K562 (cell line): ENCODE results near the gene LAPTM4A. TPM values are rescaled to one million over a fixed set of nuclear protein-coding genes. Genes with fewer than 3 reads are reported as not detected.

Source experiments
- ATAC-seq: fragments of 200-7000 bp; cut with Tn5 transposase; 3 replicates; pipeline ENCODE4 v1.9.1; 2020; ENCODE audit warnings: moderate library complexity
- BruUV-seq: library from RNA; stranded (reverse); fragments of 400-500 nt; replicated peaks from 2 replicates; lab custom pipeline; 2021; lab: Mats Ljungman, UMichigan
- CTCF ChIA-PET: fragments of 300-600 bp; formaldehyde crosslinking; extraction: SDS; loops from one replicate; lab custom pipeline; 2021; ENCODE audit warnings: low intra/inter-chr PET ratio; lab: Yijun Ruan, JAX
- POLR2A ChIA-PET: fragments of 300-600, 350-650 bp; sonication (Branson Sonifier 250); formaldehyde crosslinking; extraction: SDS; loops from one replicate; lab custom pipeline; 2021; ENCODE audit warnings: antibody characterized with exemption, inconsistent platforms; lab: Yijun Ruan, JAX
- DNase-seq, 4 experiments: peaks; one replicate each; pipeline versions ENCODE4 v3.0.0 to v3.0.0-alpha.2; 2011 to 2018; ENCODE audit warnings: low spot score in 3 of 4, mixed read lengths in 3 of 4; ENCODE audit errors: extremely low read depth in 1 of 4
- FAIRE-seq: peaks from 2 replicates; lab custom pipeline; 2011; peaks lifted over from hg19 to GRCh38; lab: Jason Lieb, UNC
- H2AFZ ChIP-seq: 2 replicates; pipeline ENCODE4 v1.6.0; 2011; ENCODE audit warnings: low read depth, low read length, control low read depth, inconsistent platforms
- H3K27ac ChIP-seq: fragments of 200-600 bp; 3 replicates; pipeline ENCODE4 v1.8.0; 2011; ENCODE audit warnings: low read depth, mild to moderate bottlenecking, control low read depth, inconsistent platforms, low read length, moderate library complexity, mixed read lengths; ENCODE audit errors: extremely low read depth
- H3K27me3 ChIP-seq, 2 experiments: fragments of 300-600 bp in 1 of 2; 2 replicates in 1 of 2; 3 replicates in 1 of 2; pipeline versions ENCODE4 v1.6.0 to v1.8.0; 2011; ENCODE audit warnings: inconsistent platforms in 2 of 2, low read length in 2 of 2, mild to moderate bottlenecking in 1 of 2, mixed read lengths in 1 of 2, moderate library complexity in 1 of 2; ENCODE audit not compliant: control insufficient read depth in 2 of 2, insufficient read depth in 2 of 2
- H3K36me3 ChIP-seq: fragments of 300-600 bp; 3 replicates; pipeline ENCODE4 v1.8.0; 2011; ENCODE audit warnings: mild to moderate bottlenecking, low read length, inconsistent platforms; ENCODE audit not compliant: control insufficient read depth, insufficient read depth
- H3K4me1 ChIP-seq, 2 experiments: fragments of 200-600 bp in 1 of 2; replicated peaks in 1 of 2; 2 replicates in 1 of 2; 3 replicates in 1 of 2; pipeline versions ENCODE4 v1.5.1 to v1.8.0; 2011; ENCODE audit warnings: inconsistent platforms in 2 of 2, low read length in 2 of 2, mild to moderate bottlenecking in 1 of 2, mixed read lengths in 1 of 2, moderate library complexity in 1 of 2; ENCODE audit not compliant: control insufficient read depth in 2 of 2, insufficient read depth in 2 of 2
- H3K4me2 ChIP-seq: 2 replicates; pipeline ENCODE4 v1.6.1; 2011; ENCODE audit warnings: low read length, control low read depth, inconsistent platforms, mixed read lengths; ENCODE audit not compliant: insufficient read depth
- H3K4me3 ChIP-seq: fragments of 200-600 bp; sonication (generic), shearing (Covaris generic); 2 replicates; pipeline ENCODE4 v1.5.1; 2016; ENCODE audit warnings: control low read depth, inconsistent platforms
- H3K79me2 ChIP-seq: fragments of 200-600 bp; 3 replicates; pipeline ENCODE4 v1.8.0; 2011; ENCODE audit warnings: low read length, inconsistent platforms; ENCODE audit not compliant: control insufficient read depth, insufficient read depth
- H3K9ac ChIP-seq, 2 experiments: 2 replicates each; pipeline versions ENCODE4 v1.6.0 to v1.6.1; 2011; ENCODE audit warnings: low read depth in 2 of 2, low read length in 2 of 2, control low read depth in 1 of 2, inconsistent platforms in 1 of 2, mild to moderate bottlenecking in 1 of 2, mixed read lengths in 1 of 2; ENCODE audit not compliant: insufficient read depth in 1 of 2
- H3K9me1 ChIP-seq: one replicate; pipeline ENCODE4 v1.6.0; 2011; ENCODE audit warnings: inconsistent platforms, mild to moderate bottlenecking, low read length, moderate library complexity; ENCODE audit not compliant: control insufficient read depth, insufficient read depth
- H3K9me3 ChIP-seq: replicated peaks from 2 replicates; pipeline ENCODE4 v1.5.1; 2011; ENCODE audit warnings: low read depth, low read length, inconsistent platforms; ENCODE audit not compliant: control insufficient read depth, insufficient read depth
- H4K20me1 ChIP-seq: replicated peaks from 2 replicates; pipeline ENCODE4 v1.6.1; 2011; ENCODE audit warnings: low read length, inconsistent platforms, mixed read lengths; ENCODE audit not compliant: control insufficient read depth, insufficient read depth
- FOSL1 ChIP-seq: fragments of 200-800 bp; sonication (Bioruptor generic); conservative IDR thresholded peaks from 2 replicates; pipeline ENCODE4 v1.6.1; 2016; ENCODE audit warnings: missing genetic modification characterization, missing compliant biosample characterization
- KDM1A ChIP-seq, 2 experiments: fragments of 450-650 bp; IDR thresholded peaks; 2 replicates each; pipeline ENCODE4 v1.6.1; 2016; ENCODE audit warnings: mild to moderate bottlenecking in 2 of 2
- MTF1 ChIP-seq: fragments of 250-450 bp; sonication (Bioruptor Pico); IDR thresholded peaks from 2 replicates; pipeline ENCODE4 v1.9.0; 2021; ENCODE audit warnings: moderate library complexity, mild to moderate bottlenecking, inconsistent platforms, borderline replicate concordance
- POLR2G ChIP-seq: fragments of 200-400 bp; formaldehyde crosslinking; IDR thresholded peaks from 2 replicates; pipeline ENCODE4 v1.6.1; 2017; ENCODE audit warnings: low read depth, mild to moderate bottlenecking, antibody characterized with exemption, low read length, moderate library complexity
- RNF2 ChIP-seq: sonication (generic); IDR thresholded peaks from 2 replicates; pipeline ENCODE4 v1.6.1; 2016
- TEAD1 ChIP-seq, 2 experiments: fragments of 450-650 bp in 1 of 2; sonication (generic) in 1 of 2; formaldehyde crosslinking; IDR thresholded peaks; 2 replicates each; pipeline versions ENCODE4 v1.4.0 to v1.8.0; 2020 to 2022; ENCODE audit warnings: mild to moderate bottlenecking in 2 of 2, missing genetic modification reagents in 1 of 2
- ZNF263 ChIP-seq: sonication (generic); formaldehyde crosslinking; IDR thresholded peaks from 2 replicates; pipeline ENCODE4 v1.8.0; 2022; ENCODE audit warnings: mild to moderate bottlenecking, missing genetic modification reagents, borderline replicate concordance
- WGBS: fragments of 100-300 bp; shearing (Covaris generic); methylation state at CpG from one replicate; pipeline ENCODE4 v1.1.6; 2016; ENCODE audit warnings: low coverage, mixed read lengths; ENCODE audit not compliant: insufficient coverage; ENCODE audit errors: missing lambda C conversion rate; 5-methylcytosine and 5-hydroxymethylcytosine counted together
- in situ Hi-C: fragments of 300-500 bp; cut with MboI; formaldehyde crosslinking; loops from 4 replicates; pipeline ENCODE4 v1.15.0; 2018; ENCODE audit warnings: inconsistent platforms, mixed read lengths
- intact Hi-C: fragments of 100-400 bp; cut with micrococcal nuclease; formaldehyde crosslinking; loops from 2 replicates; pipeline ENCODE4 v1.14.2; 2022
- polyA plus RNA-seq, 8 experiments: library from polyadenylated mRNA; depleted of rRNA in 4 of 8; stranded (reverse) in 5 of 8; unstranded in 3 of 8; fragments of >200 nt; fragmentation: Nextera tagmentation in 2 of 8; fragmentation: Illumina TruSeq in 1 of 8; extraction: Ambion mirVana in 2 of 8; extraction: Trizol in 1 of 8; gene quantifications; 2 replicates each; pipeline versions ENCODE4 v1.2.1 to v1.2.3, GENCODE V29; 2011 to 2014; ENCODE audit warnings: inconsistent platforms in 1 of 8, missing spikeins in 1 of 8
- total RNA-seq, 7 experiments: library from RNA; depleted of rRNA in 6 of 7; stranded (reverse); fragments of >200 nt in 6 of 7; fragmentation: Illumina TruSeq in 2 of 7; extraction: Trizol in 2 of 7; gene quantifications; 2 replicates each; pipeline versions ENCODE4 v1.2.1 to v1.2.3, GENCODE V29; 2011 to 2021; ENCODE audit warnings: low replicate concordance in 1 of 7
- TF ChIP-seq, protein P1 (sequence below): fragments of 250-450 bp; sonication (Bioruptor Pico); IDR thresholded peaks from 2 replicates; pipeline ENCODE4 v1.5.0; 2021; ENCODE audit warnings: mild to moderate bottlenecking, moderate library complexity

LAPTM4A gene
- total and polyA plus RNA-seq, 9 of the 15 experiments (the other 6 are each of a cell fraction or from before 2014, with no cell fraction given), result 13.4 to 157 (median 50.1) TPM

- H3K79me2 ChIP-seq, result peaks cover 11% of the 10 kb centered on the region; the same call in 1 of the 3 replicates
- no peaks in the 10 kb centered on the region for H3K9me1 ChIP-seq
- ChIA-PET POLR2A (interaction anchor here (0.6 to 1.4 kb wide), 2 partner anchors 14 to 22 kb away, joined by 4 to 5 read pairs; no protein-coding TSS in a partner anchor), CTCF (interaction anchor here (0.7 kb wide), 1 partner anchor 749 kb away, joined by 4 read pairs; no protein-coding TSS in a partner anchor)
- H3K9me3 ChIP-seq, result no peaks in the 10 kb centered on the region
- 3% methylated on average over 8 of the region's 8 CpGs for WGBS
- TF ChIP-seq ZNF263 (CRISPR knock-in tag), result peak; percentile 45
- no peak for TF ChIP-seq MTF1 (CRISPR knock-in tag)
- 0 out of 4 replicates have a peak, but pooled peaks of 1 of the 2 experiments have one; percentile 15 for TF ChIP-seq TEAD1 (CRISPR knock-in tag; IDR thresholded peaks at IDR 0.05)
- no peak for TF ChIP-seq POLR2G
- H3K27ac ChIP-seq, result no peak overlapping the region; the same call in 2 of the 3 replicates
- H4K20me1 ChIP-seq, result no peaks in the 10 kb centered on the region
- in situ Hi-C loops, result no loop called here
- TSS peak; percentile 49 for BruUV-seq
- H3K4me2 ChIP-seq, result peak overlapping the region; percentile 88
- intact Hi-C loops, result no loop called here
- FAIRE-seq (no peak), DNase-seq (no peak), ATAC-seq (peak; percentile 56; the same call in 2 of the 3 replicates)
- peak overlapping the region; percentile 96 for H2AFZ ChIP-seq
- H3K9ac ChIP-seq, result peak overlapping the region; percentile 54 to 91
- peaks cover 4% of the 10 kb centered on the region; the same call in 2 of the 3 replicates for H3K36me3 ChIP-seq
- no peaks in the 10 kb centered on the region; a peak in 1 of 5 replicates for H3K27me3 ChIP-seq
- H3K4me1 ChIP-seq, result peaks cover 0 to 9% of the 10 kb centered on the region in 2 experiments; a peak in 2 of 5 replicates
- peak overlapping the region; percentile 74 for H3K4me3 ChIP-seq
Measured at GRCh38 chr2:19989342-19989666, 62.1 kb downstream of the LAPTM4A start.

DNA sequence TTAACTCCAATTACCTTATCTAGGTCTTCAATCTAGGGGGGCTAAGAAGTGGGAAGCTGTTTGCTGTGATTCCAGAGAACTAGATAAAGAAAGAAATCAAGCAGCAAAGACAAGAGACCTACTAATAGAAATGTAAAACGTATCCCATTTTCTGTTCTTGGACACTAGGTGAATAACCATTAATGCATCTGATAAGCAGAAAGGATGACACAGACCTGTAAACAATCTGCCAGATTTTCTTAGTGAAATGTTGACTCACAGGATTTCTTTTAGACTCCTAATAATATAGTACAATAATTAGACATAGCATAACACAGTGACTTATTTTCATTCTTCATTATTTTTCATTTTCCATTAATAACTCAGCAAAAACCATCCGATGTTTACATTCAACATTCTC lies 62.8 kb downstream of the LAPTM4A start:
- H3K9me1 ChIP-seq, result no peaks in the 10 kb centered on the region
- POLR2A ChIA-PET, result no interaction called here
- no peak for FAIRE-seq
- H3K9me3 ChIP-seq, result no peaks in the 10 kb centered on the region
- 29% methylated on average over 2 of the region's 2 CpGs for WGBS
- DNase-seq, result no peak
- no peak for ATAC-seq
- no TSS peak for BruUV-seq
- no peak overlapping the region for H3K9ac ChIP-seq
- H3K27ac ChIP-seq, result no peak overlapping the region
- CTCF ChIA-PET, result no interaction called here
- peaks cover 11% of the 10 kb centered on the region; the same call in 1 of the 3 replicates for H3K79me2 ChIP-seq
- intact Hi-C loops, result no loop called here
- TF ChIP-seq RNF2 (no peak), FOSL1 (tag) (0 out of 2 replicates have a peak, but pooled peaks have one; percentile 26), KDM1A (IDR thresholded peaks at IDR 0.05) (peak in 1 of 2 experiments; percentile 63; a peak in 3 of 4 replicates)
- TF ChIP-seq, protein P1, sequence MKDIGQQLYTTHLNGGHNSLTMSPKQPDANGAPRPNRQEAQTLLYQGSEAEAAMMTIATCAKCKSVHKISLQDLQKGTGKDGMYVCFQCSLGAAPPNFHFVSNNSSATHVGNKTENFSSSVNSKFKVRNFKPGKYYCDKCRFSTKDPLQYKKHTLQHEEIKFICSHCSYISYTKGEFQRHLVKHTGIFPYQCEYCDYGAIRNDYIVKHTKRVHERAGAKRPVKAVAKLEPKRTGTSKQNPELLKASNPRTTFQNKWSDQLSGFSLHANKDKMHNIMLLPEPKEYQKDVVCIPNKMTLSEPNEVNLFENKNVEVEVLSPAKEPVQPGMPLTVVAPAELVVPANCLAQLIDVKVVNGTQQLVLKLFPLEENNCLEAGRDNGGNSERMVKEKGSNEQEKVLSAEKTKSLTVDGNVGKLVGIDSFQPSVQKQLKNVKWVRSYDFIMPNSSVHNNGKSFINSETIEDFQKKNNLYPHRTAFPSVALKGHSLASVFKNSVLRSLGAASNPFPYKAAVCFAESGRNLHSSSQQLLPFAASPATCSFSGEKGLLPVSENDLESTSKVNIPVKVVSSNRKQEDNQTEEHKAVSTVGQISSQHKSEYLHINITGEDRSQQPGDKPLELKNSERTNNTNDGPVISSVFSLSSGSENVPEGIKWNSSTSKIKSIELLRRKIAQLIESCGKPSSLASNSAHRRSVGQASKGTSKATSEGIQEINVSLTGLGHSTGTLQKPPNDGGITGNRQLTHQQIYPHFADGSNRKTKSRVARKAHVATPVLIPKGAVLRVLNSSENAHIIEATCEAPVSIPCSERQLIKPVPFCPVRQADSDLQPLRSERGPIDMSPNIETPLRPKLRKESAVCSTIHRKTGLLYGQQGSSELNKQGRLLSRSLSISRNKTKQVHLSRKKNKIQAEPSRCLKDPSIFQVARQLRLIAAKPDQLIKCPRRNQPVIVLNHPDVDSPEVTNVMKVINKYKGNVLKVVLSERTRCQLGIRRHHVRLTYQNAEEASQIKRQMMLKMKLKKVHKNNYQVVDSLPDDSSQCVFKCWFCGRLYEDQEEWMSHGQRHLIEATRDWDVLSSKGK (CRISPR knock-in tag), result no peak
- in situ Hi-C loops, result no loop called here
- H2AFZ ChIP-seq, result no peak overlapping the region
- no peaks in the 10 kb centered on the region; a peak in 1 of 5 replicates for H3K27me3 ChIP-seq
- H3K36me3 ChIP-seq, result peaks cover 4% of the 10 kb centered on the region; the same call in 2 of the 3 replicates
- H3K4me3 ChIP-seq, result 0 out of 2 replicates have a peak overlapping the region, but pooled peaks have one; percentile 74
- H3K4me1 ChIP-seq, result peaks cover 0 to 9% of the 10 kb centered on the region in 2 experiments; a peak in 2 of 5 replicates
- peak overlapping the region; percentile 88; the same call in 1 of the 2 replicates for H3K4me2 ChIP-seq
- no peaks in the 10 kb centered on the region for H4K20me1 ChIP-seq
